Measurements from ENCODE around the gene TMEM207.

The TMEM207 gene

GRCh38 chr3:190444576-190445145, 5.0 kb downstream of the TMEM207 start:
- in situ Hi-C loops (cut with HindIII; ENCODE audit: low sequenced_read_pairs): no loop called here

DNA sequence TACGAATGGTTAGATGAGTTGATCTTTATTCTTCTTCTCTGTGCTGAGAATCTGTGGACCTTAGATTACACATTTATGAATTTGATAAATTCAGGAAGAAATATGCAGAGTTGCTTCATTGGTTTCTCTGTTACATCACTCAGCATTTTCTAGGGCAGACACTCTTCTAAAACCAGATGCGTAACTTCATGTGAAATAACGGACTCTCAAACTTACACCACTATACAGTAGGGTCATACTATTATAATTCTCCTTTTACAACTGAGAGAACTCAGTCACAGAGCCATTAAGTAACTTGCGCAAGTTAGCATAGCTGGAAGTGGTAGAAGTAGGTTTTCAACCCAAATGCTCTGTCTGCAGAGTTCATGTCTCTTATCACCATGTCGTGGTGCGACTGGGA, 5.7 kb downstream of the TMEM207 start:
- in situ Hi-C loops (cut with HindIII; ENCODE audit: low sequenced_read_pairs): no loop called here

DNA sequence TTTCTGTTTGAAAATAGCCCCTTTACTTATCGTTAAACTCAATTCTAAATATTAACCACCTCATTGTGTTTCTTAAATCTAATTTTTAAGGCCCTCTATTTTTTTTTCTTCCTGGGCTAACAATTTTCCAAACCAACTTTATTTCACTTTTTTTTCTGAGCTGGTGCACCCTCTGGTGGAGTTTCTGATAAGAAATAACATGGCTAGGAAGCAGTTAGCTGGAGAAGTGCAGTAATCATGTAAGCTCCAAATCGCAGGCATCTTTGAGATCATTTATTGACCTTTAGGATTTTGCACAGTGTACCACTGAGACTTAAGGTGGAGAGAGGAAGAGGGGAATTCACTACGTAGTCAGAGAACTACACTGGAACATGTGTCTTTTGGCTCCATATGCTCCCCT, 6.4 kb downstream of the TMEM207 start:
- in situ Hi-C loops (cut with HindIII; ENCODE audit: low sequenced_read_pairs): no loop called here

- in situ Hi-C loops (cut with HindIII; ENCODE audit: low sequenced_read_pairs): no loop called here
Measured at GRCh38 chr3:190442240-190442639, 7.5 kb downstream of the TMEM207 start.

GRCh38 chr3:190436331-190436730, 13.4 kb downstream of the TMEM207 start:
- in situ Hi-C loops (cut with HindIII; ENCODE audit: low sequenced_read_pairs): no loop called here

DNA sequence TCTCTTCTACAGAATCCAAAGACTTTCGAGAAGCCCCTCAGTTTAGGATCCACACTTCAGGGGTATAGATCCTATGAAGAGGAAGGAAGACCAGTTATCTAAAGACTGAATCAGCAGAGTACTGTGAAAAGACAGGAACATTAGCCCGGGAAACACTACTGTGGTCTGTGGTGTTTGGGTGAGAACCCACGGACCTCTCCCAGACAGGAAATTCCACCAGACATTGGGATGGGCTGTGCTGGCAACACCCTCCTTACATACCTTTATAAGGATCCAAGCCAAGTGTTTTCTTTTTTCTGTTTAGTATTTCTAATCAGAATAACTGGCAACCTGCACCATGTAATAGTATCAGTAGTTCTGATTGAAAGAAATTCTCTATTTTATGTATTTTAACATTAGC, 14.1 kb downstream of the TMEM207 start:
- in situ Hi-C loops (cut with HindIII; ENCODE audit: low sequenced_read_pairs): no loop called here

GRCh38 chr3:190433626-190434025, 16.1 kb downstream of the TMEM207 start:
- in situ Hi-C loops (cut with HindIII; ENCODE audit: low sequenced_read_pairs): no loop called here

GRCh38 chr3:190432216-190432615, 17.5 kb downstream of the TMEM207 start:
- in situ Hi-C loops (cut with HindIII; ENCODE audit: low sequenced_read_pairs): no loop called here

DNA sequence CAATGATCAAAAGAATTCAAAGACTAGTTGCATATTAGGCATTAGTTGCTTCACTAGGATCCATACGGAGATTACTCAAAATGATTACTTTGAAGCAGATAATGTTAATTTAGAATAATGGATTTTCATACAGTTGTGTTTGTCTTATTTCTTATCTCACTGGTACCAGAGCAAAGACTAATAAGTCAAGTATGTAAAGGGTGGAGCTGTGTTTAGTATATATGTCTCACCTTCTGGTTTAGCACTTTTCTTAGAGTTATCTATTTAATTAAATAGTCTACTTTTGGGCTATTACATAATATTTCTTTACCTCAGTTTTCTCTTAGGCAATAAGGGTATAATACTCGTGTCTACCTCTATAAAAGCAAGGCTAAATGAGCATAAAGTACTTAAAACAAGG, 18.8 kb downstream of the TMEM207 start:
- in situ Hi-C loops (cut with HindIII; ENCODE audit: low sequenced_read_pairs): no loop called here

DNA sequence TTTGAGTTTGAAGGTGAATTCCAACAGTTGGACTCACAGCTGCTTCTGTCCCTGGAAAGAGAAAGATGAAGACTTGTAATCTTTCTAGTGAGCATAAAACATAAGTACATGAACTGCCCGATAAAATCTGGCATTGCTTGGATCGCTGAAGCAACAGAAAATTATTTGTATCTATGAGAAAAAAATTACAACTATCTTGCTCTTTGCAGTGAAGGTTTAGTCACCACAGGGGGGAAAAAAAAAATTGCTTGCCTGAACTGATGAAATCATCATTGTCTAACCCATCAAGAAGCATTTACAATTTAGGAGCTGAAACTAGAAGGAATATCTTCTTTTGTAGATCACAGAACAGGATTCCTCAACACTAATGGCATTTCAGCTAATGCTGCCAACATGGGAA, 20.0 kb downstream of the TMEM207 start:
- in situ Hi-C loops (cut with HindIII; ENCODE audit: low sequenced_read_pairs): no loop called here

DNA sequence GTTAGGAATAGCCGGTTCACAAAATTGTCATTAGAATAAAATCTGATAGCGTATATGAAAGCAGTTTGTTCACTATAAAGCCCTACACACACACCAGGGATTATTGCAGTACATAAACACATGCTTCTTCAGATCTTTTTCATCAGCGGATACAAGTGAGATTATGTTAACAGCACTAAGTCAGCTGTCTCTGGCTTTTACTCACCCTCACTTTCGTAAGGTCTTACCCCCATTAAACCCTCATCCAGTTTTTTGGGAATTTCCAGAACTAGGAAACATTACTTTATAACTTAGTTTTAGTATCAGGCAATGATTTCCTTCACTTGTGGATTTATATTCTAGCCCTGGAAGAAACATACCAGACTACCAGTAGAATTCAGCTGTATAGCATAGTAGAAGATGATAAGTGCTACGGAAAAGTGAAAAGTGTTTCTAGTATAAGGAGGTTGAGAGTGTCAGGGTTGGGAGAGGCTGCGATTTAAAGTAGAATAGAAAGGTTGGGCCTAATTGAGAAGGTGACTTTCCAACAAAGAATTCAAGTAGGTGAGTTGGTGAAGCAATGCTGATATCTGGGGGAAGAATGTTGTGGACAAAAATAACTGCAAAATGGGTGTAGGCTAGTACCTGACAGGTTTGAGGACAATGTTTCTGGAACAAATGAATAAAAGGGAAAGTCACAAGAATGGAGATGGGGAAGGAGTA, 22.7 kb downstream of the TMEM207 start:
- in situ Hi-C loops (cut with HindIII; ENCODE audit: low sequenced_read_pairs): no loop called here

- in situ Hi-C loops (cut with HindIII; ENCODE audit: low sequenced_read_pairs): no loop called here
Measured at GRCh38 chr3:190425833-190426232, 23.9 kb downstream of the TMEM207 start.

GRCh38 chr3:190424478-190425439, 24.9 kb downstream of the TMEM207 start:
- in situ Hi-C loops (cut with HindIII; ENCODE audit: low sequenced_read_pairs): no loop called here

DNA sequence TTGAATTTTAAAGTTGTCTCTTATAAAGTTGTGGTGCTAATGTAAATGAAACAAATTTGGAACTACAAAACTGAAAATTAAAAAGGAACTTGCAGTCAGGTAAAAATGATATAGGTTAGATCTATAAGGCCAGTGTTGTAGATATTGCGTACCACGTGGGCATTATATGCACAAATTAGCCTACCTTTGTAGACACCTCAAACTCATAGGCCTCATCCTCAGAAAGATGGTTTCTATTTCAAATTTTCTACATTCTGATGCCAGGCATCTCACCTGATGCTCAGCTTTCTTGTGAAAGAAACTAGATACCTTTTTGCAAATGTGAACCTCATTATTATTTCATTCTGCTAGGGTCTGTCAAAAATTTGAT, 25.6 kb downstream of the TMEM207 start:
- in situ Hi-C loops (cut with HindIII; ENCODE audit: low sequenced_read_pairs): no loop called here

- in situ Hi-C loops (cut with HindIII; ENCODE audit: low sequenced_read_pairs): no loop called here
Measured at GRCh38 chr3:190414297-190414696, 35.4 kb downstream of the TMEM207 start.

- in situ Hi-C loops (cut with HindIII; ENCODE audit: low sequenced_read_pairs): no loop called here
Measured at GRCh38 chr3:190404715-190405114, 45.0 kb downstream of the TMEM207 start.

DNA sequence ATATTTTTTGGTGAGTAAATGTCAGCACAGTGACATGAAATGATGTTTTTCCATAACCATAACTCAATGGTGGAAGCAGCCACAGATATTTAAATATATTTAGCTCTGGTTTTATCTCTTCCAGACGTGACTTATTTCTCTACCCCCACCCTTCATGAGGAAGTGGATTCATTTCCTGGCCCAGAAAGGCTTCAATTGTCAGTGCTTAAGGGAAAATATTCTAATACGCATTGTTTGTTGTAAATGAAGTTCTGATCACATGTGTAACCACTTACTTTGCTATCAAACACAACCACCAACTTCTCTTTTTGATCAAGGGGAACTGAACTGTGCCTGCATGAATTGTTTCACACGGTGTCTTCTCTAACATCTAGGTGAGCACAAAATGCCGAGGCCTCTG, 47.7 kb downstream of the TMEM207 start:
- in situ Hi-C loops (cut with HindIII; ENCODE audit: low sequenced_read_pairs): no loop called here

GRCh38 chr3:190399677-190400076, 50.0 kb downstream of the TMEM207 start:
- in situ Hi-C loops (cut with HindIII; ENCODE audit: low sequenced_read_pairs): no loop called here

DNA sequence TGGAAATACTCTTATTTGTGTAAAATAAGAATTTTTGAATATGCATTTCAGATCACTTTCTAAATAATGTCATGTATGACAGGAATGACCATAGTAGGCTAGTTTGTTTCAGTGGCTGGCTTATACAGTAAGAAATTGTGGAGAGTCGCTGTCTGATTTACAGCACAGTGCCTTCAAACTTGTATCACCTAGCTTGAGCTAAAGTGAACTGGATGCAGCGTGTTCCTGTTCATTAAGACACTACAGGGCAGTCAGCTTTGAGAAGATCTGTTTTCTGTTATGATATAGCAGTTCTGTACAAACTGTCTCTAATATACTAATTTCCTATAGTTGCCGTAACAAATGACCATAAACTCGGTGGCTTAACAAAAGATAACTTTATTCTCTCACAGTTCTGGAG, 51.8 kb downstream of the TMEM207 start:
- in situ Hi-C loops (cut with HindIII; ENCODE audit: low sequenced_read_pairs): no loop called here

- in situ Hi-C loops (cut with HindIII; ENCODE audit: low sequenced_read_pairs): no loop called here
Measured at GRCh38 chr3:190396001-190396400, 53.7 kb downstream of the TMEM207 start.

DNA sequence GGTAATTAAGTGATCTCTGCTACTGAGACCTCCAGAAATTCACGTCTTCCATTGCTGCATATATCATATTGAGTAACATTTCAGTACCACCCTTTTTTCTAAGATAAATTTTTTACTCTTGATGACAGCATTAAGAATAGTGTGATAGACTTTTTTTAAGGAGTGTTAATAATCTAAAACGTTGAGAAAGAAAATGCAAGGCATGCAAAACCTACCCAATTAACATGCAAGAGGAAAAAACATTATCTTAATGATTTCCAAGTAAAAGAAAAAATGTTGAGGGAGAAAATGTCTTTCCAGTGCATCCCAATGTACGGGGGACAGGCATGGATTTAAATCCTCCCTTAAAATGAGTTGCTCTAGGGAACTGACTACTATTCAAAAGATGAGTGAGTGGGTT, 61.0 kb downstream of the TMEM207 start:
- in situ Hi-C loops (cut with HindIII; ENCODE audit: low sequenced_read_pairs): no loop called here
